ENCODE measurements around the gene KIAA0513.
"Not testable (repeated sequence)": the region's sequence is repeated elsewhere in the genome, so short reads cannot be mapped to it uniquely, and the experiment has no call there.

- TF ChIP-seq, protein P1, sequence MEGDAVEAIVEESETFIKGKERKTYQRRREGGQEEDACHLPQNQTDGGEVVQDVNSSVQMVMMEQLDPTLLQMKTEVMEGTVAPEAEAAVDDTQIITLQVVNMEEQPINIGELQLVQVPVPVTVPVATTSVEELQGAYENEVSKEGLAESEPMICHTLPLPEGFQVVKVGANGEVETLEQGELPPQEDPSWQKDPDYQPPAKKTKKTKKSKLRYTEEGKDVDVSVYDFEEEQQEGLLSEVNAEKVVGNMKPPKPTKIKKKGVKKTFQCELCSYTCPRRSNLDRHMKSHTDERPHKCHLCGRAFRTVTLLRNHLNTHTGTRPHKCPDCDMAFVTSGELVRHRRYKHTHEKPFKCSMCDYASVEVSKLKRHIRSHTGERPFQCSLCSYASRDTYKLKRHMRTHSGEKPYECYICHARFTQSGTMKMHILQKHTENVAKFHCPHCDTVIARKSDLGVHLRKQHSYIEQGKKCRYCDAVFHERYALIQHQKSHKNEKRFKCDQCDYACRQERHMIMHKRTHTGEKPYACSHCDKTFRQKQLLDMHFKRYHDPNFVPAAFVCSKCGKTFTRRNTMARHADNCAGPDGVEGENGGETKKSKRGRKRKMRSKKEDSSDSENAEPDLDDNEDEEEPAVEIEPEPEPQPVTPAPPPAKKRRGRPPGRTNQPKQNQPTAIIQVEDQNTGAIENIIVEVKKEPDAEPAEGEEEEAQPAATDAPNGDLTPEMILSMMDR (conservative IDR thresholded peaks at IDR 0.05 in 1 of 2, IDR thresholded peaks at IDR 0.05 in 1 of 2; ENCODE audit: extremely low read depth in 1 of 2, insufficient read depth in 1 of 2, low read depth in 1 of 2, low read length in 2 of 2) = not testable (repeated sequence)
- TF ChIP-seq EZH2 (IDR thresholded peaks at IDR 0.05; ENCODE audit: borderline replicate concordance, low read length) = not testable (repeated sequence)
These were observed 26.7 kb downstream of the KIAA0513 start for GRCh38 chr16:85054321-85054720.

All from mammary epithelial cell (primary cell).